ENCODE data around the gene EFCAB6.

The EFCAB6 gene

GRCh38 chr22:43550024-43550620 lies 262.0 kb downstream of the EFCAB6 start:
- H3K4me1 Mint-ChIP-seq (ENCODE audit: low read depth), result no peaks in the 10 kb centered on the region
- no peak overlapping the region for H3K4me3 Mint-ChIP-seq
- no peak overlapping the region for H3K27ac Mint-ChIP-seq
- no peaks in the 10 kb centered on the region for H3K27me3 Mint-ChIP-seq
- intact Hi-C loops (cut with micrococcal nuclease), result no loop called here
- H3K9me3 Mint-ChIP-seq, result no peaks in the 10 kb centered on the region
- H3K36me3 Mint-ChIP-seq (ENCODE audit: low read depth), result no peaks in the 10 kb centered on the region

DNA sequence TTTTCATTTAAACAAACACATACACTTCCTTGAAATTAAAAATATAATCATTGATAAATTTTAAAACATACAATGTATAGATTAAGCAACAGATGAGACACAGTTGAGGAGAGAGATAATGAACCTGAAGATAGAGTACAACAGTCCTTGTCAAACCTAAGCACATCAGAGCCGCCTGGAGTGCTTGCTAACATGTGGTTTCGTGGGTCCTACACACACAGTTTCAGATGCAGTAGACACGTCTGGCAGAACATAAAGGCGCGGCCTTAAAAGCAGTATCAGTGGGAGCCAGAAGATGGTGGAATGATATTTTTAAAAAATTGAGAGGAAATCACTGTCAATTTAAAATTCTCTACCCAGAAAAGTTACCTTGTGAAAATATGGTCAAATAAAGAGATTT lies 265.9 kb downstream of the EFCAB6 start:
- H3K27ac Mint-ChIP-seq, result no peak overlapping the region
- peaks cover 7% of the 10 kb centered on the region for H3K4me1 Mint-ChIP-seq (ENCODE audit: low read depth)
- H3K4me3 Mint-ChIP-seq, result no peak overlapping the region
- H3K27me3 Mint-ChIP-seq, result no peaks in the 10 kb centered on the region
- H3K36me3 Mint-ChIP-seq (ENCODE audit: low read depth), result no peaks in the 10 kb centered on the region
- no peaks in the 10 kb centered on the region for H3K9me3 Mint-ChIP-seq
- intact Hi-C loops (cut with micrococcal nuclease), result no loop called here

DNA sequence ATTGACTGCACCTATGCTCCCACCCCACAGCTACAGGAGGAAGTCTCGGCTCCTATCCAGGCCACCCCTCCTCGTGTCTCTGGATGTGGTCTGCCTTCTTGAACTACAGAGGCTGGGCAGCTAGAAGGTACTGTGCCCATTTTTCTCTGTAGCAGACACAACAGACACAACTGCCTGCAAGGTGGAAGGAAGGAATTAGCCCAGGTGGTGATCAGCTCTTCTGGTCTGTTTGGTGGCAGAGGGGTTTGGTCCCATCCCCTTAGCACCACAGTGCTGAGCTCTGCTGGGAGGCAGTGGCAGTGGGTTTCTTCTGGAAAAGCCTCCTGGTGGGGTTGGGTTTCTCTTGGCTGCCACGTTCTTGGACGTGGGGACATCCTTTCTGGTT lies 267.8 kb downstream of the EFCAB6 start:
- no peak overlapping the region for H3K27ac Mint-ChIP-seq
- H3K36me3 Mint-ChIP-seq (ENCODE audit: low read depth), result no peaks in the 10 kb centered on the region
- H3K4me1 Mint-ChIP-seq (ENCODE audit: low read depth), result peaks cover 7% of the 10 kb centered on the region
- intact Hi-C loops (cut with micrococcal nuclease), result no loop called here
- no peaks in the 10 kb centered on the region for H3K27me3 Mint-ChIP-seq
- H3K9me3 Mint-ChIP-seq, result no peaks in the 10 kb centered on the region
- H3K4me3 Mint-ChIP-seq, result no peak overlapping the region

DNA sequence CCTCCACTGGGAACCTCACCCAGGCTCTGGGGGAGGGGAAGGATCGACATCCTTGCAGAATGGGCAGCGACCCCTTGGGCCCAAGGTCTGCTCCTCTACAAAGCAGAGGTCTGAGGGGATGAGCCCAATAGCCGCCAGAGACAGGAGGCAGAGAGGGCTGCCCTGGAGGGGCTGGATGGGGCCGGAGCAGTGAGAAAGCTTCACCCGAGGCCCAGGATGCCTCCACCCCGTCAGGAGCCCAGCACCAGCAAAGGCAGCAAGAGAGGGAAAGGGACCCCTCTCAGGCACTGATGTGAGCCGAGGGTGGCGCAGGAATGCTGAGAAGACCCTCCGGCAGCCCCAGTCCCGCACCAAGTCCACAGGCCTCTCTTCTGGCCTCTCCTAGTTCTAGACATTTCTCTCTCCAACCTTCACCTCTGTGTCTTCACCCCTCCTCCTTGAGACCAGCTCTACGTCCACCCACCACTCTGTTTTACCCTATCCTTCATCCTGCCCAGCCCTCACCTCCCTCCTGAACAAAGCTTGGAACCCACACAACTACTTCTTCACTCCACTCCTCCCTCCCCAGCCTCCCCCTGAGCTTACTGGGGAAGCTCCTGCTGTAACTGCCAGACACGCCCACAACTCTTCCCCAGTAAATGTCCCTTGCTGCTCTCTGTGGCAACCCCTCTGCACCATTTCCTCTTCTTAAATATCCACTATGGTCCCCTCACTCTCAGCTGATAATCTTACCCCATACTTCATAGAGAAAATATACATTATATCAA lies 268.4 kb downstream of the EFCAB6 start:
- no peak overlapping the region for H3K27ac Mint-ChIP-seq
- no peaks in the 10 kb centered on the region for H3K36me3 Mint-ChIP-seq (ENCODE audit: low read depth)
- no peak overlapping the region for H3K4me3 Mint-ChIP-seq
- intact Hi-C loops (cut with micrococcal nuclease), result no loop called here
- H3K9me3 Mint-ChIP-seq, result no peaks in the 10 kb centered on the region
- peaks cover 7% of the 10 kb centered on the region for H3K4me1 Mint-ChIP-seq (ENCODE audit: low read depth)
- no peaks in the 10 kb centered on the region for H3K27me3 Mint-ChIP-seq

- H3K4me1 Mint-ChIP-seq (ENCODE audit: low read depth), result peaks cover 7% of the 10 kb centered on the region
- H3K36me3 Mint-ChIP-seq (ENCODE audit: low read depth), result no peaks in the 10 kb centered on the region
- H3K27ac Mint-ChIP-seq, result no peak overlapping the region
- H3K27me3 Mint-ChIP-seq, result no peaks in the 10 kb centered on the region
- intact Hi-C loops (cut with micrococcal nuclease), result no loop called here
- no peaks in the 10 kb centered on the region for H3K9me3 Mint-ChIP-seq
- H3K4me3 Mint-ChIP-seq, result no peak overlapping the region
These were observed 269.2 kb downstream of the EFCAB6 start for GRCh38 chr22:43542681-43543521.

- Mint-ChIP-seq H3K4me3 (no peak overlapping the region), H3K36me3 (ENCODE audit: low read depth) (no peaks in the 10 kb centered on the region), H3K27me3 (no peaks in the 10 kb centered on the region), H3K4me1 (ENCODE audit: low read depth) (peaks cover 7% of the 10 kb centered on the region), H3K27ac (no peak overlapping the region), H3K9me3 (no peaks in the 10 kb centered on the region)
- intact Hi-C loops (cut with micrococcal nuclease), result no loop called here
These were observed 270.4 kb downstream of the EFCAB6 start for GRCh38 chr22:43541462-43542407.

- no peak overlapping the region for H3K4me3 Mint-ChIP-seq
- no peaks in the 10 kb centered on the region for H3K36me3 Mint-ChIP-seq (ENCODE audit: low read depth)
- H3K27ac Mint-ChIP-seq, result no peak overlapping the region
- H3K4me1 Mint-ChIP-seq (ENCODE audit: low read depth), result peaks cover 7% of the 10 kb centered on the region
- H3K27me3 Mint-ChIP-seq, result no peaks in the 10 kb centered on the region
- no peaks in the 10 kb centered on the region for H3K9me3 Mint-ChIP-seq
- intact Hi-C loops (cut with micrococcal nuclease), result no loop called here
These were observed 271.1 kb downstream of the EFCAB6 start for GRCh38 chr22:43541022-43541421.

DNA sequence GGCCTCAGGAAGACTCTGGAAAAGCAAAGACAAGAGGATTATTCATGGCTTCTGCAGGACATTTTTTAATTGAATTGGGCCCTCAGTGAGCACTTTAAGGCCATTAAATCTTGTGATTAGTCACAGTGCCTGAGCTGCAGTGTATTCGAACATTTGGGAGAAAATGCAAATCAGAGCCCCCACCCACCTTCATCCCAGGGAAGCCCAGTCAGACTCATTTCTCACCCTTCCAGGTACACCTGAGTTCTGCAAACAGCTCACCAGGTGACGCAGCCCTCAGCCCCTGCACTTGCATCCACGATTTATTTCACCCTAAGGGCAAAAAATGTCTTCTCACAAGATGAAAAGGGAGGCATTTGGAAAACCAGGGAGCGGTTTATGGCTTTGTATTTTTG lies 271.6 kb downstream of the EFCAB6 start:
- no peak overlapping the region for H3K4me3 Mint-ChIP-seq
- H3K27me3 Mint-ChIP-seq, result no peaks in the 10 kb centered on the region
- no peaks in the 10 kb centered on the region for H3K9me3 Mint-ChIP-seq
- H3K36me3 Mint-ChIP-seq (ENCODE audit: low read depth), result no peaks in the 10 kb centered on the region
- H3K27ac Mint-ChIP-seq, result no peak overlapping the region
- H3K4me1 Mint-ChIP-seq (ENCODE audit: low read depth), result peaks cover 7% of the 10 kb centered on the region
- intact Hi-C loops (cut with micrococcal nuclease), result no loop called here

- Mint-ChIP-seq H3K36me3 (ENCODE audit: low read depth) (no peaks in the 10 kb centered on the region), H3K27me3 (no peaks in the 10 kb centered on the region), H3K4me1 (ENCODE audit: low read depth) (peaks cover 7% of the 10 kb centered on the region), H3K27ac (no peak overlapping the region), H3K9me3 (no peaks in the 10 kb centered on the region), H3K4me3 (no peak overlapping the region)
- intact Hi-C loops (cut with micrococcal nuclease), result no loop called here
These were observed 272.3 kb downstream of the EFCAB6 start for GRCh38 chr22:43539572-43540528.

DNA sequence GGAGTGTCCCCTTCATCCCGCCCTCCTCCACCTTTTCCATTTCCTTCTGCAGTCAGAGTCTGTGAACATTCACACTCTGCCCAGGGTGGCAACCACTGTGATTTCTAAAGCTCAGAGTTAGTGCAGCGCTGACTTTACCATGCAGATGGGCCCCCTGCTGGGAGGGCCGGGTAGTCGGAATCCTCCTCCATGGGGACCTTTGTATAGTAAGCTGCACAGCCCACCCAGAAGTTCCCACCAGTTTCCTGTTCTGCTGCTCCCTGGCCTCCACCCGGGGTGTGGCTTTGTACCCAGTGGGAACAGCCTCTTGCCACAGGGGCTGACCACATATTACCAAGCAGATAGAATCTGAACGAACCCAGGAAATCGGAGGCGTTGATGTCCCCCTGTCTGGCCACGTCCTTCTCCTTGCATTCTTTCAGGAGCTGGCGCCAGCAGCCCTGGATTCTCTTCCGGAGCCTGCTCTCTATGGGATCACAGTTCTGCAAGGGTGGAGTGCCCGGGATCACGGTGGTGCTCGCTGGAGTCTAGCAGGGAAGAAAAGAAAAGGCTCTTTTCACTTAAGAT lies 275.0 kb downstream of the EFCAB6 start:
- H3K27me3 Mint-ChIP-seq, result no peaks in the 10 kb centered on the region
- no peaks in the 10 kb centered on the region for H3K4me1 Mint-ChIP-seq (ENCODE audit: low read depth)
- intact Hi-C loops (cut with micrococcal nuclease), result no loop called here
- no peak overlapping the region for H3K4me3 Mint-ChIP-seq
- no peaks in the 10 kb centered on the region for H3K36me3 Mint-ChIP-seq (ENCODE audit: low read depth)
- no peaks in the 10 kb centered on the region for H3K9me3 Mint-ChIP-seq
- H3K27ac Mint-ChIP-seq, result no peak overlapping the region

DNA sequence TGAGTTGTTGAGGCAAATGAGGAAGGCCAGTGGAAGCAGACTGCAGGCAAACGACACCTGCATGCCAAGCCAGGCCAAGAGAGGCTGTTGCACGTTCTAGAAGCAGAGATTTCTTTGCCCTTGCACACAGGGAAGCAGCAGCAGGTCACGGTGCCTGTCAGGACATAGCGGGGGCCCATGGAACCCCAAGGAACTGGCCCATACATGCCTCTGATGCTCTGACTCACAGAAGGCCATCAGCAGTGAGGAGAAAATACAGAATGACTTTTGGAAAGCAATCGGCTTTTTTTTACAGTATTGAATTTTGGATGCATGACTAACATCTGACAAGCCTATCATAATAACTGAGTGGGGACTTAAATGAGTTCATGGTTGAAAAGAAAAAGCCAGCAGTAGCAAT lies 276.4 kb downstream of the EFCAB6 start:
- intact Hi-C loops (cut with micrococcal nuclease), result no loop called here
- H3K9me3 Mint-ChIP-seq, result no peaks in the 10 kb centered on the region
- no peak overlapping the region for H3K4me3 Mint-ChIP-seq
- no peaks in the 10 kb centered on the region for H3K36me3 Mint-ChIP-seq (ENCODE audit: low read depth)
- H3K27ac Mint-ChIP-seq, result no peak overlapping the region
- H3K27me3 Mint-ChIP-seq, result peaks cover 2% of the 10 kb centered on the region
- no peaks in the 10 kb centered on the region for H3K4me1 Mint-ChIP-seq (ENCODE audit: low read depth)

DNA sequence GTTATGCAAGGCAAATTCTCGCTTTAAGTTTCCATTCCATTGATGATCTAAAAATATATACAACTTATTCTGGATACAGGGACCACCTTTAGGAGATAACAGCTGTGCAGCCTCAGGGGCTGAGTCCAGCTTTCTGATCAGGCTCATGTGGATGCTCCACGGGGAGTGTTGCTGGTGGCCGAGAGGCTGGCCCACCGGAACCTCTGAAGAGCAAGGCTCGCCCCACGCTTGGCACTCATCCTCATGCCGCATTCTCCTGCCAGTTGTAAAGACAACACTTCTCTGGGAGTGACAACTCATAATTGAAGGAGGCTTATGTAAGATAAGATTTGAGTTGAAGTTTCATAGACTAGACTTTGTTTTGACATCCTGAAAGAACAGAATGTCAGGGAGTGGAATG lies 276.8 kb downstream of the EFCAB6 start:
- Mint-ChIP-seq H3K9me3 (no peaks in the 10 kb centered on the region), H3K27ac (no peak overlapping the region), H3K4me1 (ENCODE audit: low read depth) (no peaks in the 10 kb centered on the region), H3K36me3 (ENCODE audit: low read depth) (no peaks in the 10 kb centered on the region), H3K27me3 (peaks cover 2% of the 10 kb centered on the region), H3K4me3 (no peak overlapping the region)
- intact Hi-C loops (cut with micrococcal nuclease), result no loop called here
